K562 (cell line): ENCODE measurements around the gene RHOBTB3. TPM values are rescaled to one million over a fixed set of nuclear protein-coding genes. Genes with fewer than 3 reads are reported as not detected.
A peak's percentile ranks its signal among the peaks of the same experiment; 100 is the strongest.

Experiments
- CBFA2T2 ChIP-seq: fragments of 450-650 bp; conservative IDR thresholded peaks from 2 replicates; pipeline ENCODE4 v1.6.1; 2017; ENCODE audit warnings: mild to moderate bottlenecking
- CHD2 ChIP-seq: IDR thresholded peaks from 2 replicates; pipeline ENCODE4 v1.6.1; 2011; ENCODE audit warnings: low read depth, low read length
- ELF1 ChIP-seq: fragments of 200-800 bp; sonication (Bioruptor generic); IDR thresholded peaks from 2 replicates; pipeline ENCODE4 v1.6.1; 2016; ENCODE audit warnings: missing genetic modification characterization, missing compliant biosample characterization
- EZH2 ChIP-seq: IDR thresholded peaks from 2 replicates; pipeline ENCODE4 v1.6.1; 2012; ENCODE audit warnings: low read depth, mild to moderate bottlenecking, inconsistent platforms, low read length, borderline replicate concordance
- FOXM1 ChIP-seq, 2 experiments: fragments of 450-650 bp in 1 of 2; sonication (generic) in 1 of 2; formaldehyde crosslinking in 1 of 2; IDR thresholded peaks; 2 replicates each; pipeline versions ENCODE4 v1.6.1 to v1.9.0; 2017 to 2022; ENCODE audit warnings: low read depth in 2 of 2, mild to moderate bottlenecking in 2 of 2, missing genetic modification reagents in 1 of 2, moderate library complexity in 1 of 2
- GATAD2B ChIP-seq: fragments of 450-650 bp; IDR thresholded peaks from 2 replicates; pipeline ENCODE4 v1.6.1; 2017; ENCODE audit warnings: mild to moderate bottlenecking, borderline replicate concordance
- HNRNPUL1 ChIP-seq: fragments of 200-400 bp; formaldehyde crosslinking; IDR thresholded peaks from 2 replicates; pipeline ENCODE4 v1.6.1; 2017; ENCODE audit warnings: low read length
- MAFG ChIP-seq: fragments of 450-650 bp; conservative IDR thresholded peaks from 2 replicates; pipeline ENCODE4 v1.6.1; 2016; ENCODE audit warnings: missing genetic modification characterization, missing compliant biosample characterization
- MEF2A ChIP-seq: IDR thresholded peaks from 2 replicates; pipeline ENCODE4 v1.6.1; 2011; ENCODE audit warnings: low read depth, mild to moderate bottlenecking, low read length, moderate library complexity; ENCODE audit not compliant: control insufficient read depth
- MYC ChIP-seq, 2 experiments: fragments of 250-450 bp in 1 of 2; sonication (Bioruptor Pico) in 1 of 2; IDR thresholded peaks; 2 replicates each; pipeline versions ENCODE4 v1.5.1 to v1.6.1; 2012 to 2021; ENCODE audit warnings: low read depth in 2 of 2, borderline replicate concordance in 1 of 2, improper control_type of control experiment in 1 of 2, low read length in 1 of 2, mild to moderate bottlenecking in 1 of 2, moderate library complexity in 1 of 2
- NELFE ChIP-seq: IDR thresholded peaks from 2 replicates; pipeline ENCODE4 v1.6.1; 2011; ENCODE audit warnings: mild to moderate bottlenecking; ENCODE audit not compliant: insufficient read depth, insufficient read length
- PPARD ChIP-seq: fragments of 250-450 bp; sonication (Bioruptor Pico); IDR thresholded peaks from 2 replicates; pipeline ENCODE4 v1.8.0; 2022; ENCODE audit warnings: inconsistent platforms, mild to moderate bottlenecking, moderate library complexity
- ZNF175 ChIP-seq: fragments of 200-800 bp; sonication (Bioruptor generic); IDR thresholded peaks from 2 replicates; pipeline ENCODE4 v1.6.1; 2016; ENCODE audit warnings: low read depth, mild to moderate bottlenecking, missing genetic modification characterization, missing compliant biosample characterization
- ZNF41 ChIP-seq: fragments of 250-450 bp; sonication (Bioruptor Pico); conservative IDR thresholded peaks from 2 replicates; pipeline ENCODE4 v1.4.0; 2020; ENCODE audit warnings: mild to moderate bottlenecking
- ZNF696 ChIP-seq: fragments of 250-450 bp; sonication (Bioruptor Pico); conservative IDR thresholded peaks from 2 replicates; pipeline ENCODE4 v1.4.0; 2020; ENCODE audit warnings: mild to moderate bottlenecking, moderate library complexity
- ZNF79 ChIP-seq: fragments of 250-450 bp; sonication (Bioruptor Pico); IDR thresholded peaks from 2 replicates; pipeline ENCODE4 v1.4.0; 2020; ENCODE audit warnings: low read depth, mild to moderate bottlenecking, moderate library complexity
- polyA plus RNA-seq, 8 experiments: library from polyadenylated mRNA; depleted of rRNA in 4 of 8; stranded (reverse) in 5 of 8; unstranded in 3 of 8; fragments of >200 nt; fragmentation: Nextera tagmentation in 2 of 8; fragmentation: Illumina TruSeq in 1 of 8; extraction: Ambion mirVana in 2 of 8; extraction: Trizol in 1 of 8; gene quantifications; 2 replicates each; pipeline versions ENCODE4 v1.2.1 to v1.2.3, GENCODE V29; 2011 to 2014; ENCODE audit warnings: inconsistent platforms in 1 of 8, missing spikeins in 1 of 8
- total RNA-seq, 7 experiments: library from RNA; depleted of rRNA in 6 of 7; stranded (reverse); fragments of >200 nt in 6 of 7; fragmentation: Illumina TruSeq in 2 of 7; extraction: Trizol in 2 of 7; gene quantifications; 2 replicates each; pipeline versions ENCODE4 v1.2.1 to v1.2.3, GENCODE V29; 2011 to 2021; ENCODE audit warnings: low replicate concordance in 1 of 7
- TF ChIP-seq, protein P1 (sequence below): sonication (generic); formaldehyde crosslinking; IDR thresholded peaks from 2 replicates; pipeline ENCODE4 v1.8.0; 2022; ENCODE audit warnings: mild to moderate bottlenecking, missing genetic modification reagents
- TF ChIP-seq, protein P2 (sequence below): fragments of 250-450 bp; sonication (Bioruptor Pico); IDR thresholded peaks from 2 replicates; pipeline ENCODE4 v1.8.0; 2021; ENCODE audit warnings: borderline replicate concordance, mild to moderate bottlenecking, moderate library complexity; ENCODE audit not compliant: poor library complexity, severe bottlenecking
- TF ChIP-seq, protein P3 (sequence below), 2 experiments: fragments of 200-800 bp in 1 of 2; sonication (Bioruptor generic) in 1 of 2; sonication (generic) in 1 of 2; formaldehyde crosslinking in 1 of 2; IDR thresholded peaks in 1 of 2; conservative IDR thresholded peaks in 1 of 2; 2 replicates each; pipeline versions ENCODE4 v1.5.0 to v1.6.1; 2016 to 2020; ENCODE audit warnings: missing compliant biosample characterization in 1 of 2, missing genetic modification characterization in 1 of 2, missing genetic modification reagents in 1 of 2
- TF ChIP-seq, protein P4 (sequence below): fragments of 450-650 bp; conservative IDR thresholded peaks from 2 replicates; pipeline ENCODE4 v1.6.1; 2016; ENCODE audit warnings: missing genetic modification characterization, low read depth, mild to moderate bottlenecking, missing compliant biosample characterization, moderate library complexity
- TF ChIP-seq, protein P5 (sequence below): sonication (generic); formaldehyde crosslinking; IDR thresholded peaks from 2 replicates; pipeline ENCODE4 v1.8.0; 2022; ENCODE audit warnings: missing genetic modification reagents, mild to moderate bottlenecking, moderate library complexity, borderline replicate concordance

RHOBTB3 gene
- total and polyA plus RNA-seq, 9 of the 15 experiments (the other 6 are each of a cell fraction or from before 2014, with no cell fraction given) = 39.7 to 143 (median 115) TPM

DNA sequence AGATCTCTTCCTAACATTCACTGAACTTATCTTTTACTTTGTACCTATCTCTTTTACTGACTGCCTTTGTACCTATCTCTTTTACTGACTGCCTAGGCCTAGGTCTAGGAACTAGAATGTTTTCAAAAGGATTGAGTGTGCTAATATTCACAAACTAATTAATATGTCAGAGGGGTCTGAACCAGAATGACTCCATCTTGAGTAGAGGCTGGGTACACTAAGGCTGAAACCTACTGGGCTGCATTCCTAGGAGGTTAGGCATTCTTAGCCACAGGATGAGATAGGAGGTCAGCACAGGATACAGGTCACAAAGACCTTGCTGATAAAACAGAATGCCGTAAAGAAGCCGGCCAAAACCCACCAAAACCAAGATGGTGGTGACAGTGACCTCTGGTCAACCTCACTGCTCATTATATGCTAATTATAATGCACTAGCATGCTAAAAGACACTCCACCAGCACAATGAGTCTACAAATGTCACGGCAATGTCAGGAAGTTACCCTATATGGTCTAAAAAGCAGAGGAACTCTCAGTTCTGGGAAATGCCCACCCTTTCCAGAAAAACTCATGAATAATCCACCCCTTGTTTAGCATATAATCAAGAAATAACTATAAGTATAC lies 2.5 kb upstream of the RHOBTB3 start (continued):
- TF ChIP-seq, protein P1, sequence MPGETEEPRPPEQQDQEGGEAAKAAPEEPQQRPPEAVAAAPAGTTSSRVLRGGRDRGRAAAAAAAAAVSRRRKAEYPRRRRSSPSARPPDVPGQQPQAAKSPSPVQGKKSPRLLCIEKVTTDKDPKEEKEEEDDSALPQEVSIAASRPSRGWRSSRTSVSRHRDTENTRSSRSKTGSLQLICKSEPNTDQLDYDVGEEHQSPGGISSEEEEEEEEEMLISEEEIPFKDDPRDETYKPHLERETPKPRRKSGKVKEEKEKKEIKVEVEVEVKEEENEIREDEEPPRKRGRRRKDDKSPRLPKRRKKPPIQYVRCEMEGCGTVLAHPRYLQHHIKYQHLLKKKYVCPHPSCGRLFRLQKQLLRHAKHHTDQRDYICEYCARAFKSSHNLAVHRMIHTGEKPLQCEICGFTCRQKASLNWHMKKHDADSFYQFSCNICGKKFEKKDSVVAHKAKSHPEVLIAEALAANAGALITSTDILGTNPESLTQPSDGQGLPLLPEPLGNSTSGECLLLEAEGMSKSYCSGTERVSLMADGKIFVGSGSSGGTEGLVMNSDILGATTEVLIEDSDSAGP (CRISPR knock-in tag) = no peak
- TF ChIP-seq NELFE = no peak
- TF ChIP-seq FOXM1 (IDR thresholded peaks at IDR 0.05; ENCODE audit: low read depth) = no peak; the same call in 1 of the 2 replicates
- TF ChIP-seq FOXM1 (CRISPR knock-in tag; IDR thresholded peaks at IDR 0.05; ENCODE audit: low read depth) = no peak
- TF ChIP-seq, protein P2, sequence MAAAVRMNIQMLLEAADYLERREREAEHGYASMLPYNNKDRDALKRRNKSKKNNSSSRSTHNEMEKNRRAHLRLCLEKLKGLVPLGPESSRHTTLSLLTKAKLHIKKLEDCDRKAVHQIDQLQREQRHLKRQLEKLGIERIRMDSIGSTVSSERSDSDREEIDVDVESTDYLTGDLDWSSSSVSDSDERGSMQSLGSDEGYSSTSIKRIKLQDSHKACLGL = peak; percentile 94
- TF ChIP-seq, protein P3, sequence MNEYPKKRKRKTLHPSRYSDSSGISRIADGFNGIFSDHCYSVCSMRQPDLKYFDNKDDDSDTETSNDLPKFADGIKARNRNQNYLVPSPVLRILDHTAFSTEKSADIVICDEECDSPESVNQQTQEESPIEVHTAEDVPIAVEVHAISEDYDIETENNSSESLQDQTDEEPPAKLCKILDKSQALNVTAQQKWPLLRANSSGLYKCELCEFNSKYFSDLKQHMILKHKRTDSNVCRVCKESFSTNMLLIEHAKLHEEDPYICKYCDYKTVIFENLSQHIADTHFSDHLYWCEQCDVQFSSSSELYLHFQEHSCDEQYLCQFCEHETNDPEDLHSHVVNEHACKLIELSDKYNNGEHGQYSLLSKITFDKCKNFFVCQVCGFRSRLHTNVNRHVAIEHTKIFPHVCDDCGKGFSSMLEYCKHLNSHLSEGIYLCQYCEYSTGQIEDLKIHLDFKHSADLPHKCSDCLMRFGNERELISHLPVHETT (CRISPR knock-in tag; conservative IDR thresholded peaks at IDR 0.05 in 1 of 2, IDR thresholded peaks at IDR 0.05 in 1 of 2) = peak in 1 of 2 experiments; percentile 100; a peak in 2 of 4 replicates
- no peak for TF ChIP-seq MYC (IDR thresholded peaks at IDR 0.05; ENCODE audit: low read depth, low read length)
- peak; percentile 99 for TF ChIP-seq MYC (CRISPR knock-in tag; IDR thresholded peaks at IDR 0.05; ENCODE audit: borderline replicate concordance, low read depth)
- peak; percentile 93 for TF ChIP-seq PPARD (CRISPR knock-in tag)
- TF ChIP-seq CHD2 = no peak
- no peak for TF ChIP-seq EZH2
- peak; percentile 94 for TF ChIP-seq ZNF696
- peak; percentile 76 for TF ChIP-seq ELF1
- TF ChIP-seq, protein P4, sequence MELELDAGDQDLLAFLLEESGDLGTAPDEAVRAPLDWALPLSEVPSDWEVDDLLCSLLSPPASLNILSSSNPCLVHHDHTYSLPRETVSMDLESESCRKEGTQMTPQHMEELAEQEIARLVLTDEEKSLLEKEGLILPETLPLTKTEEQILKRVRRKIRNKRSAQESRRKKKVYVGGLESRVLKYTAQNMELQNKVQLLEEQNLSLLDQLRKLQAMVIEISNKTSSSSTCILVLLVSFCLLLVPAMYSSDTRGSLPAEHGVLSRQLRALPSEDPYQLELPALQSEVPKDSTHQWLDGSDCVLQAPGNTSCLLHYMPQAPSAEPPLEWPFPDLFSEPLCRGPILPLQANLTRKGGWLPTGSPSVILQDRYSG (tag) = peak; percentile 100
- TF ChIP-seq CBFA2T2 = no peak
- TF ChIP-seq GATAD2B = peak; percentile 48; the same call in 1 of the 2 replicates
- TF ChIP-seq, protein P5, sequence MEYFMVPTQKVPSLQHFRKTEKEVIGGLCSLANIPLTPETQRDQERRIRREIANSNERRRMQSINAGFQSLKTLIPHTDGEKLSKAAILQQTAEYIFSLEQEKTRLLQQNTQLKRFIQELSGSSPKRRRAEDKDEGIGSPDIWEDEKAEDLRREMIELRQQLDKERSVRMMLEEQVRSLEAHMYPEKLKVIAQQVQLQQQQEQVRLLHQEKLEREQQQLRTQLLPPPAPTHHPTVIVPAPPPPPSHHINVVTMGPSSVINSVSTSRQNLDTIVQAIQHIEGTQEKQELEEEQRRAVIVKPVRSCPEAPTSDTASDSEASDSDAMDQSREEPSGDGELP (CRISPR knock-in tag) = no peak
- peak; percentile 89 for TF ChIP-seq MAFG
- TF ChIP-seq MEF2A = no peak
- TF ChIP-seq ZNF175 = peak; percentile 100
- TF ChIP-seq HNRNPUL1 = no peak
- peak; percentile 99 for TF ChIP-seq ZNF79 (CRISPR knock-in tag)
- peak; percentile 99 for TF ChIP-seq ZNF41 (CRISPR knock-in tag)
